Ovary (tissue), 9 donors: Measurements from ENCODE around the gene ETV3. TPM values are rescaled to one million over a fixed set of nuclear protein-coding genes. Genes with fewer than 3 reads are reported as not detected.

ENCODE experiments used
- DNase-seq, 5 donors: peaks; one replicate each; pipeline ENCODE4 v3.0.0-alpha.2; 2019 to 2020
- H3K27ac ChIP-seq, 2 donors: fragments of 200-600 bp; one replicate each; pipeline versions ENCODE4 v1.5.1 to v1.8.0; 2019 to 2022
- H3K27me3 ChIP-seq: fragments of 200-600 bp; one replicate; pipeline ENCODE4 v1.8.0; 2022
- H3K36me3 ChIP-seq: fragments of 200-600 bp; sonication (generic); one replicate; pipeline ENCODE4 v1.5.1; 2019
- H3K4me1 ChIP-seq: one replicate; pipeline ENCODE4 v1.8.1; 2013; ENCODE audit warnings: mild to moderate bottlenecking, moderate library complexity; ENCODE audit not compliant: insufficient read depth
- H3K4me3 ChIP-seq: fragments of 200-600 bp; sonication (generic); one replicate; pipeline ENCODE4 v1.5.1; 2017
- H3K9me3 ChIP-seq, 2 donors: fragments of 200-600 bp in 1 of 2; sonication (generic) in 1 of 2; one replicate each; pipeline versions ENCODE4 v1.5.1 to v1.8.1; 2013 to 2019; ENCODE audit warnings: mild to moderate bottlenecking in 1 of 2, moderate library complexity in 1 of 2
- CTCF ChIP-seq, 3 donors: fragments of 450-650 bp in 2 of 3; fragments of 200-600 bp in 1 of 3; IDR thresholded peaks; one replicate each; pipeline versions ENCODE4 v1.5.1 to v1.8.0; 2016 to 2022; ENCODE audit warnings: antibody characterized with exemption in 3 of 3, mild to moderate bottlenecking in 1 of 3
- EP300 ChIP-seq: sonication (generic); formaldehyde crosslinking; IDR thresholded peaks from one replicate; pipeline ENCODE4 v1.6.1; 2017; ENCODE audit warnings: antibody characterized with exemption
- POLR2A ChIP-seq: fragments of 450-650 bp; IDR thresholded peaks from one replicate; pipeline ENCODE4 v1.6.1; 2017; ENCODE audit warnings: antibody characterized with exemption, mild to moderate bottlenecking, moderate library complexity
- WGBS, 3 donors: extraction: QIAGEN DNeasy Blood & Tissue Kit in 1 of 3; methylation state at CpG; one replicate each; pipeline versions ENCODE4 v1.1.5 to v1.1.7; 2013 to 2017; 5-methylcytosine and 5-hydroxymethylcytosine counted together
- intact Hi-C, 4 donors: fragments of 100-400 bp; cut with DNase I; formaldehyde crosslinking; loops; one replicate each; pipeline versions ENCODE4 v1.11.0 to v1.15.1; 2022 to 2023
- polyA plus RNA-seq, 2 donors: library from polyadenylated mRNA; stranded (reverse); fragments of 200-250 nt in 1 of 2; fragments of 350-450 nt in 1 of 2; fragmentation: Illumina TruSeq in 1 of 2; extraction: RNeasy Lipid Tissue Mini Kit (QIAGEN cat#74804) in 1 of 2; gene quantifications; one replicate each; pipeline ENCODE4 v1.2.3, GENCODE V29; 2013 to 2014
- total RNA-seq, 7 donors: library from RNA; depleted of rRNA in 2 of 7; stranded (reverse); fragments of >200 nt in 2 of 7; fragmentation: NEBNext Ultra II Directional in 3 of 7; extraction: Animal tissue kit (Norgen Biotek cat#: 25700) in 3 of 7; gene quantifications; one replicate each; pipeline versions ENCODE4 v1.1.0 to v1.2.4, GENCODE V29; 2016 to 2023
- donor health status: DM: no; HTN: no; CAD: no; lungs with moderate emphysema.
- donor health status: DM: no; HTN: no; CAD: no.
- donor health status: Bipolar disorder and iron deficiency.
- donor health status: DM: yes; HTN: yes; CAD: no.
- donor health status: DM: no; HTN: no; CAD: no.
- donor health status: DM: yes; HTN: yes; CAD: no.

ETV3 gene
- total and polyA plus RNA-seq, 9 donors, result 8.0 to 36.4 (median 22.5) TPM

- no peak for DNase-seq
- H3K4me1 ChIP-seq, result no peaks in the 10 kb centered on the region
- H3K9me3 ChIP-seq, result no peaks in the 10 kb centered on the region
- TF ChIP-seq POLR2A (no peak), CTCF (IDR thresholded peaks at IDR 0.05) (no peak), EP300 (no peak)
- no peaks in the 10 kb centered on the region for H3K36me3 ChIP-seq
- H3K27me3 ChIP-seq, result no peaks in the 10 kb centered on the region
- intact Hi-C loops, result no loop called here
- H3K4me3 ChIP-seq, result no peak overlapping the region
- H3K27ac ChIP-seq, result no peak overlapping the region
These were observed 49.6 kb downstream of the ETV3 start for GRCh38 chr1:157088607-157089006.

GRCh38 chr1:157087030-157087429, 51.2 kb downstream of the ETV3 start:
- intact Hi-C loops, result no loop called here
- H3K9me3 ChIP-seq, result no peaks in the 10 kb centered on the region
- no peak for DNase-seq
- H3K36me3 ChIP-seq, result no peaks in the 10 kb centered on the region
- H3K4me1 ChIP-seq, result no peaks in the 10 kb centered on the region
- TF ChIP-seq POLR2A (no peak), EP300 (no peak), CTCF (IDR thresholded peaks at IDR 0.05) (no peak)
- no peaks in the 10 kb centered on the region for H3K27me3 ChIP-seq
- no peak overlapping the region for H3K27ac ChIP-seq
- 86 to 88% (median 87%) methylated on average over 5 of the region's 5 CpGs for WGBS, 3 donors
- no peak overlapping the region for H3K4me3 ChIP-seq

GRCh38 chr1:157086299-157086698, 51.9 kb downstream of the ETV3 start:
- intact Hi-C loops, result no loop called here
- TF ChIP-seq POLR2A, result no peak
- no peak for TF ChIP-seq EP300
- TF ChIP-seq CTCF (IDR thresholded peaks at IDR 0.05), result no peak
- Histone ChIP-seq H3K27ac (no peak overlapping the region), H3K4me1 (no peaks in the 10 kb centered on the region), H3K9me3 (no peaks in the 10 kb centered on the region), H3K27me3 (no peaks in the 10 kb centered on the region), H3K36me3 (no peaks in the 10 kb centered on the region), H3K4me3 (no peak overlapping the region)
- no peak for DNase-seq
- WGBS, 3 donors, result 80 to 86% (median 82%) methylated on average over 6 of the region's 6 CpGs

GRCh38 chr1:157085421-157085820, 52.8 kb downstream of the ETV3 start:
- no peak overlapping the region for H3K27ac ChIP-seq

More at GRCh38 chr1:157085421-157085820, 52.8 kb downstream of the ETV3 start:
- H3K4me3 ChIP-seq, result no peak overlapping the region
- WGBS, 3 donors, result 84 to 91% (median 86%) methylated on average over 5 of the region's 5 CpGs
- TF ChIP-seq CTCF (IDR thresholded peaks at IDR 0.05), result no peak
- TF ChIP-seq EP300, result no peak
- no peak for TF ChIP-seq POLR2A
- no peaks in the 10 kb centered on the region for H3K27me3 ChIP-seq
- no peak for DNase-seq
- H3K36me3 ChIP-seq, result no peaks in the 10 kb centered on the region
- H3K9me3 ChIP-seq, result no peaks in the 10 kb centered on the region
- no peaks in the 10 kb centered on the region for H3K4me1 ChIP-seq
- intact Hi-C loops, result no loop called here
